Neuronal stem cell (in vitro differentiated cells): ENCODE measurements around the gene FKBP10.

Experiments used
- DNase-seq: peaks from one replicate; pipeline ENCODE4 v3.0.0-alpha.2; 2013; ENCODE audit warnings: low spot score
- H2AFZ ChIP-seq: one replicate; pipeline ENCODE4 v1.6.1; 2013; ENCODE audit warnings: mild to moderate bottlenecking, low read length, inconsistent platforms
- H2AK5ac ChIP-seq: 2 replicates; pipeline ENCODE4 v1.6.1; 2013; ENCODE audit warnings: low read depth, mild to moderate bottlenecking, inconsistent platforms, low read length, moderate library complexity, mixed read lengths
- H2BK120ac ChIP-seq: 2 replicates; pipeline ENCODE4 v1.6.1; 2013; ENCODE audit warnings: low read depth, mild to moderate bottlenecking, inconsistent platforms, low read length, moderate library complexity, mixed read lengths
- H2BK12ac ChIP-seq: one replicate; pipeline ENCODE4 v1.6.1; 2013; ENCODE audit warnings: low read length, inconsistent platforms
- H2BK15ac ChIP-seq: 2 replicates; pipeline ENCODE4 v1.6.1; 2013; ENCODE audit warnings: mild to moderate bottlenecking, low read length, inconsistent platforms, mixed read lengths
- H2BK5ac ChIP-seq: one replicate; pipeline ENCODE4 v1.6.1; 2013; ENCODE audit warnings: inconsistent platforms, mild to moderate bottlenecking, low read length, moderate library complexity
- H3K14ac ChIP-seq: one replicate; pipeline ENCODE4 v1.6.1; 2013; ENCODE audit warnings: low read length, inconsistent platforms
- H3K18ac ChIP-seq: 2 replicates; pipeline ENCODE4 v1.6.1; 2013; ENCODE audit warnings: low read length, inconsistent platforms
- H3K23ac ChIP-seq: 2 replicates; pipeline ENCODE4 v1.6.1; 2013; ENCODE audit warnings: low read depth, mild to moderate bottlenecking, mixed read lengths, low read length, inconsistent platforms; ENCODE audit not compliant: poor library complexity
- H3K27ac ChIP-seq: replicated peaks from 3 replicates; pipeline ENCODE4 v1.5.1; 2013; ENCODE audit warnings: low read length, inconsistent platforms
- H3K27me3 ChIP-seq, 3 experiments: 2 replicates each; pipeline ENCODE4 v1.6.1; 2013; ENCODE audit warnings: low read length in 3 of 3, mild to moderate bottlenecking in 2 of 3, inconsistent platforms in 1 of 3, low read depth in 1 of 3, mixed read lengths in 1 of 3, moderate library complexity in 1 of 3; ENCODE audit not compliant: control insufficient read depth in 3 of 3, insufficient read depth in 3 of 3
- H3K36me3 ChIP-seq, 2 donors: replicated peaks in 1 of 2; 2 replicates each; pipeline ENCODE4 v1.6.1; 2013; ENCODE audit warnings: low read length in 2 of 2; ENCODE audit not compliant: control insufficient read depth in 2 of 2, insufficient read depth in 2 of 2
- H3K4ac ChIP-seq: 2 replicates; pipeline ENCODE4 v1.6.1; 2013; ENCODE audit warnings: inconsistent platforms, mild to moderate bottlenecking, low read length, moderate library complexity
- H3K4me1 ChIP-seq, 2 donors: 1 replicate in 1 of 2; 2 replicates in 1 of 2; pipeline ENCODE4 v1.6.1; 2013; ENCODE audit warnings: low read length in 2 of 2, low read depth in 1 of 2; ENCODE audit not compliant: control insufficient read depth in 2 of 2, insufficient read depth in 1 of 2
- H3K4me2 ChIP-seq: one replicate; pipeline ENCODE4 v1.6.1; 2013; ENCODE audit warnings: mild to moderate bottlenecking, low read length, inconsistent platforms; ENCODE audit not compliant: insufficient read depth, poor library complexity, severe bottlenecking
- H3K4me3 ChIP-seq, 2 donors: 2 replicates each; pipeline ENCODE4 v1.5.1; 2013; ENCODE audit warnings: low read length in 2 of 2, mild to moderate bottlenecking in 2 of 2, inconsistent platforms in 1 of 2, moderate library complexity in 1 of 2
- H3K79me1 ChIP-seq: one replicate; pipeline ENCODE4 v1.6.1; 2013; ENCODE audit warnings: low read depth, mild to moderate bottlenecking, inconsistent platforms, low read length, moderate library complexity
- H3K9ac ChIP-seq: one replicate; pipeline ENCODE4 v1.6.1; 2013; ENCODE audit warnings: mild to moderate bottlenecking, low read depth, low read length, inconsistent platforms; ENCODE audit not compliant: poor library complexity
- H3K9me3 ChIP-seq, 2 donors: replicated peaks in 1 of 2; 2 replicates each; pipeline versions ENCODE3 to v1.6.1; 2013; ENCODE audit warnings: low read length in 2 of 2, mild to moderate bottlenecking in 2 of 2, inconsistent platforms in 1 of 2, low read depth in 1 of 2, mixed read lengths in 1 of 2, moderate library complexity in 1 of 2; ENCODE audit not compliant: control insufficient read depth in 2 of 2, insufficient read depth in 1 of 2
- H4K8ac ChIP-seq: one replicate; pipeline ENCODE4 v1.6.1; 2013; ENCODE audit warnings: low read depth, mild to moderate bottlenecking, inconsistent platforms, low read length, moderate library complexity
- H4K91ac ChIP-seq: one replicate; pipeline ENCODE4 v1.6.1; 2013; ENCODE audit warnings: low read length, low read depth, mild to moderate bottlenecking, inconsistent platforms; ENCODE audit not compliant: poor library complexity
- WGBS, 2 donors: extraction: QIAGEN DNeasy Blood & Tissue Kit; methylation state at CpG; one replicate each; pipeline ENCODE4 v1.1.7; 2013; ENCODE audit warnings: missing lambda C conversion rate in 2 of 2, mixed read lengths in 1 of 2; ENCODE audit not compliant: insufficient read length in 2 of 2, insufficient replicate concordance in 1 of 2; ENCODE audit errors: extremely low coverage in 2 of 2; 5-methylcytosine and 5-hydroxymethylcytosine counted together

Gene FKBP10

DNA sequence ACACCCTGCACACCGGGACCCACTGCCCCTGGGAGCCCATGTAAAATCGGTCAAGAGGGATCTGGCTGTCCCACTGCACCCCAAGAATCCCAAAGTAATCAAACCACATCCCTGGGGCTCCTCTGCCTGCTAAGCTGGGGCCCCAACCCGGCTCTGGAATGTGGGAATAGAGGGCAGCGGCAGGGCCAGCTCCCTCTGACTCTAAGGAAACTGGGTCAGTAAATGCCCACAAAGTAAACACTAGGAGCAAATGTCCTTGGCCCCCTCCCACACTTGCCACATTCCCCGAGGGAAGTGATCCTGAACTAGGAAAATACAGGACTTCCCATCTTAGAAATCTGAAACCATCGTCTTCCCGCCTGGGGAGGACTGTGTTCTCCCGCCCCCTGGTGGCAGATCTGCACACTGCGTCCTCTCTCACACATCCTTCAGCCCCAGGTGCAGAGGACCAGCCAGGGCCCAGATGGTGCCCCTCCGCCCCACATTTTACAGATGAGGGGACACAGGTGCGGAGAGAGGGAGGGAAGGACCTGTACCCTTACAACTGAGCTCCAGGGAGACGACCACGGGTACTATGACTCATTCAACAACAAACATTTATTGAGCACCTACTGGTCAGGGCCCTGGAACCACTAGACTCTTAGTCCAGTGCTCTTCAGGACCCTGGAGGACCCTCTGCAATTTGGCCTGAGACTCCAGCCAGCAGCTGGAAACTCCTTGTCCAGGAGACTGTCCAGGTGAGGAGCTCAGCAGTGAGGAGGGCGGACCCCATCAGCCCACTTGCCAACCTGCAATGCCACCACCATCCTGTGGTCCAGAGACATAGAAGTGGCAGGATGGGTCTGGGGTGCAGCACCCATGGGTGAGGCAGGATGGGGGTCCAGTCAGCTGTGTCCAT is 11.2 kb upstream of the FKBP10 start:
- H4K8ac ChIP-seq = no peak overlapping the region
- H3K4me1 ChIP-seq = peaks cover 10 to 11% of the 10 kb centered on the region in 2 donors
- H3K9ac ChIP-seq = no peak overlapping the region
- no peak overlapping the region for H2BK15ac ChIP-seq
- H2BK5ac ChIP-seq = no peak overlapping the region
- no peak overlapping the region for H3K4me3 ChIP-seq
- H4K91ac ChIP-seq = no peak overlapping the region
- no peak overlapping the region for H2BK120ac ChIP-seq
- H2BK12ac ChIP-seq = no peak overlapping the region
- WGBS, 2 donors = no CpG with 5 or more reads among the region's 14 CpGs
- no peak overlapping the region for H3K23ac ChIP-seq
- H3K27me3 ChIP-seq = no peaks in the 10 kb centered on the region
- H3K4ac ChIP-seq = no peak overlapping the region
- no peak overlapping the region for H3K14ac ChIP-seq
- no peak overlapping the region for H3K27ac ChIP-seq
- peaks cover 4% of the 10 kb centered on the region for H3K79me1 ChIP-seq
- peak overlapping the region; percentile 63 for H2AK5ac ChIP-seq
- peak overlapping the region; percentile 73 for H2AFZ ChIP-seq
- peaks cover 16 to 25% of the 10 kb centered on the region in 2 donors for H3K36me3 ChIP-seq
- H3K9me3 ChIP-seq = peaks cover 0 to 2% of the 10 kb centered on the region in 2 donors
- H3K4me2 ChIP-seq = no peak overlapping the region
- peak; percentile 77 for DNase-seq
- H3K18ac ChIP-seq = peak overlapping the region; percentile 44

DNA sequence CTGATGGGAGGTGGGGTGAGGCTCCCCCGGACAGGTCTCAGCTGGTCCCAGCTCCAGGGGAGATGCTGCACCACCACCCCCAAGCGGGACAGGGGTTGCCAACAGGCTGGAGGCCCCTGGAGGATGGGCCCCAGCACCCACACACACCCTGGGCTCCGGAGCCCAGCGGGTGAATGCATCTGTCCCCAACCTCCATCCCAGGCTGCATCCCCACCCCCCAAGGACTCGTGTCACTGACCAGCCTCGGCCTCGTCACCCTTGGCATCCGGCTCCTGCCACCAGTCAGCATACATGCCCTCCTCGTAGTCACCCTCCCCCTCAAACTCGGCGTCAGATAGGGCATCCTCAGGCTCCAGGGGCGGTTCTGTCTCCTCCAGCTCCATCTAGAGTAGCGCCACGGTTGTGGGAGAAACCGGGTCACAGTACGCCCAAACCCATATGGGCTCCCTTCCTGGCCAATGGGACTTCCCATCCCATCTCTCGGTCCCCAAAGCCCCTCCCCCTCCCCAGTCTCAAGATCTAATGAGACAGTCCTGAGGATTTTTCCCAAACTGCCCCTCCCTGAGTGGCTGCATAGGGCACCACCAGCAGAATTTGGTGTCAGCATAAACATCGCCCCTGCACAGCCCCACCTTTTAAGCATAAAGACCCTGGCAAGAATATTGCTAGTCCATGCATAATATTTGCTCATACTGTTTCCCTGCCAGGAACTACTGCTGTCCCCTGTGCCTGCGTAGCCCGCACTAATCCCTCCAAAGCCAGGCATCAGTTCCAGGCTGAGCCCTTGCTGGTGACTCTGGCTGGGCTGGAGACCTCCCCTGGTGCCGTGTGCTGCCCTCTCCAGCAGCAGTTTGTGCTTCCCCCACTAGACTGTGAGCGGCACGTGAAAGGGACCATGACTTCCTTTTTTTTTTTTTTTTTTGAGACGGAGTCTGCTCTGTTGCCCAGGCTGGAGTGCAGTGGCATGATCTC is 9.5 kb upstream of the FKBP10 start:
- H3K18ac ChIP-seq = peak overlapping the region; percentile 28
- H3K14ac ChIP-seq = no peak overlapping the region
- no peak overlapping the region for H2AK5ac ChIP-seq
- H2BK15ac ChIP-seq = peak overlapping the region; percentile 49
- peaks cover 4% of the 10 kb centered on the region for H3K79me1 ChIP-seq
- H3K27me3 ChIP-seq = no peaks in the 10 kb centered on the region
- H3K36me3 ChIP-seq = peaks cover 20 to 35% of the 10 kb centered on the region in 2 donors
- H4K8ac ChIP-seq = no peak overlapping the region
- H2AFZ ChIP-seq = no peak overlapping the region
- peaks cover 11% of the 10 kb centered on the region in 2 donors for H3K4me1 ChIP-seq
- peak overlapping the region; percentile 39 for H2BK5ac ChIP-seq
- H3K27ac ChIP-seq = peak overlapping the region; percentile 39
- H3K4me2 ChIP-seq = no peak overlapping the region
- peak overlapping the region; percentile 44 for H3K9ac ChIP-seq
- H3K9me3 ChIP-seq = peaks cover 0 to 2% of the 10 kb centered on the region in 2 donors
- no peak for DNase-seq
- H2BK12ac ChIP-seq = peak overlapping the region; percentile 41
- H3K23ac ChIP-seq = peak overlapping the region; percentile 43
- no peak overlapping the region for H3K4ac ChIP-seq
- H4K91ac ChIP-seq = no peak overlapping the region
- no peak overlapping the region for H3K4me3 ChIP-seq
- no CpG with 5 or more reads among the region's 24 CpGs for WGBS, 2 donors
- H2BK120ac ChIP-seq = no peak overlapping the region

DNA sequence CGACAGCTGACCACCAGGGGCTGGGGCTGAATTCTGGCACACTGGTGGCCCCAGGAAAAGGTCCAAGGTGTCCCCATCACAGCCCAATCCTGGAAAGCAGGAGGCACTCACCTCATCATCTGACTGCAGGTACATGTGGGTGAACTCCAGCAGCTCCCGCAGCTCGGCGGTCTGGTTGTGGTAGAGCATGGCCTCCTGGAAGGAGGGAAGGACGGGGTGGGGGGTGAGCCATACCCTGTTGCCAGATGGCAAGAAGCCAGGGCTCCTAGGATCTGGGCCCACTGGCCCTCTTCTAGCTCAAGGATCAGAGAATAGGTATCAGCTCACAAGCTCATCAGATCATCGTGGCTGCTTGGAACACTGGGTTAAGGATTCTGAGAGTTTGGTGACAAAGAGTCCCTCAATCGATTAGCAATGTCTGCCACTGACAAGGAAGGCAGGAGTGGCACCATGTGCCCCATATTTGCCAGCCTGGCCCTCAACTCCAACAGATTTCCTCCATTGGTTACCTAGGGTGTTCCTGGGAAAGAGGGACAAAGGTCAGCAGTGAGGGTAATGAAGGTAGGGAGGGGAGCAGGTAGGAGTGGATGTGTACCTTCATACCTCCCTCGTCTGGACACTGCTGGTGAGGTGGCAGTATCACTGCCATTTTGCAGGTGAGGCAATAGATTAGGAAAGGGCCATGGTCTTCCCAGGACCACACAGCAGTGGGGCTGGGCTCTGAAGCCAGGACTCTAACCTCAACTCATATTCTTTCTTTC is 5.9 kb upstream of the FKBP10 start:
- H4K91ac ChIP-seq = no peak overlapping the region
- H3K23ac ChIP-seq = no peak overlapping the region
- no peak overlapping the region for H2BK12ac ChIP-seq
- no peak overlapping the region for H3K18ac ChIP-seq
- no peak overlapping the region for H3K14ac ChIP-seq
- no peak overlapping the region for H2BK120ac ChIP-seq
- H2AFZ ChIP-seq = no peak overlapping the region
- no peak overlapping the region for H3K9ac ChIP-seq
- H3K9me3 ChIP-seq = peaks cover 2 to 4% of the 10 kb centered on the region in 2 donors
- no peak overlapping the region for H4K8ac ChIP-seq
- no CpG with 5 or more reads among the region's 8 CpGs for WGBS, 2 donors
- H3K4me3 ChIP-seq = no peak overlapping the region
- H2AK5ac ChIP-seq = no peak overlapping the region
- peaks cover 15% of the 10 kb centered on the region for H3K79me1 ChIP-seq
- H3K36me3 ChIP-seq = peaks cover 26 to 55% of the 10 kb centered on the region in 2 donors
- H2BK15ac ChIP-seq = no peak overlapping the region
- H3K4me1 ChIP-seq = peaks cover 7 to 10% of the 10 kb centered on the region in 2 donors
- no peak overlapping the region for H2BK5ac ChIP-seq
- no peak overlapping the region for H3K4ac ChIP-seq
- H3K27ac ChIP-seq = no peak overlapping the region
- H3K4me2 ChIP-seq = no peak overlapping the region
- H3K27me3 ChIP-seq = no peaks in the 10 kb centered on the region
- no peak for DNase-seq
